GM20000 (cell line): ENCODE measurements around the gene ADGRA1.

ENCODE experiments used
- DNase-seq: peaks from one replicate; pipeline ENCODE4 v3.0.0; 2012; ENCODE audit warnings: low spot score
- TF ChIP-seq, protein P1 (sequence below): IDR thresholded peaks from 2 replicates; pipeline ENCODE4 v1.5.1; 2012; ENCODE audit warnings: mild to moderate bottlenecking, control low read depth; ENCODE audit errors: extremely low read depth, missing control alignments

Gene ADGRA1

DNA sequence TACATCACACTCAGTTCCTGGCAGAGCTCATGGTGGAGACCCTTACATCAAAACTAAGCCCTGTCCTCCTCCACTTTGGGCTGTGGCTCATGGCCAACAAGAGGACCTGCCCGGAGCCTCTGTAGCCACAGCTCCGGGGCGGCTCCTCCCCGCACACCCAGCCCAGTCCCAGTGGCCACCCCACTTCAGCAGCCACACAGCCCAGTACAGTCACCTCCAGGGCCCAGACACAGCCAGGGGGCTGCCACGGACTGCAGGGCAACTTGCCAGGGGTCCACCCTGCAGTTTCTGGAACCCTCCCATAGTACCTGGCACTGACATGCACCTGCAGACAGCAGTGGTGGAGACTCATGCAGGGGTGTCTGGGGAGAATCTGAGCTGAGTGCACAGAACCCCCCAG lies 11.8 kb downstream of the ADGRA1 start:
- TF ChIP-seq, protein P1, sequence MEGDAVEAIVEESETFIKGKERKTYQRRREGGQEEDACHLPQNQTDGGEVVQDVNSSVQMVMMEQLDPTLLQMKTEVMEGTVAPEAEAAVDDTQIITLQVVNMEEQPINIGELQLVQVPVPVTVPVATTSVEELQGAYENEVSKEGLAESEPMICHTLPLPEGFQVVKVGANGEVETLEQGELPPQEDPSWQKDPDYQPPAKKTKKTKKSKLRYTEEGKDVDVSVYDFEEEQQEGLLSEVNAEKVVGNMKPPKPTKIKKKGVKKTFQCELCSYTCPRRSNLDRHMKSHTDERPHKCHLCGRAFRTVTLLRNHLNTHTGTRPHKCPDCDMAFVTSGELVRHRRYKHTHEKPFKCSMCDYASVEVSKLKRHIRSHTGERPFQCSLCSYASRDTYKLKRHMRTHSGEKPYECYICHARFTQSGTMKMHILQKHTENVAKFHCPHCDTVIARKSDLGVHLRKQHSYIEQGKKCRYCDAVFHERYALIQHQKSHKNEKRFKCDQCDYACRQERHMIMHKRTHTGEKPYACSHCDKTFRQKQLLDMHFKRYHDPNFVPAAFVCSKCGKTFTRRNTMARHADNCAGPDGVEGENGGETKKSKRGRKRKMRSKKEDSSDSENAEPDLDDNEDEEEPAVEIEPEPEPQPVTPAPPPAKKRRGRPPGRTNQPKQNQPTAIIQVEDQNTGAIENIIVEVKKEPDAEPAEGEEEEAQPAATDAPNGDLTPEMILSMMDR, result no peak
- no peak for DNase-seq

GRCh38 chr10:133100186-133100585 lies 12.5 kb downstream of the ADGRA1 start:
- no peak for DNase-seq
- TF ChIP-seq, protein P1, result no peak

GRCh38 chr10:133100706-133101415 lies 13.1 kb downstream of the ADGRA1 start:
- no peak for DNase-seq
- TF ChIP-seq, protein P1, result no peak

DNA sequence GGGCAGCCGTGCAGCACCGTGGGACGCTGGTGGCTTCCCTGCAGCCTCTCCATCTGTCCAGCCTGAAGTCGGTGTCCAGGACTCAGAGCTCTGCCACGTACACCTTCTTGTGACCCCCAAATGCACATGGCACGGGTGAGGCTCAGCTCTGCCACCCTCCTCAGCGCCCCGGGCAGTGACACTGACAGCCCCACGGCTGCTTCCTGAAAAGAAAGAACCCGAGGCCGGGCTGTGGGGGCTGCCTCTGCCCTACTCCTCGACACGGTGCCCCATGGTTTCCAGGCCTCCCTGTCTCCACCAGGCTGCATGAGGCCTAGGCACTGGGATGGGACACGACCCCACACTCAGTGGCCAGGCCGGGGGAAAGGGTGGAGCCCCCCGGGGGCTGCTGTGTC lies 13.7 kb downstream of the ADGRA1 start:
- no peak for DNase-seq
- TF ChIP-seq, protein P1, result no peak

GRCh38 chr10:133102415-133103095 lies 14.8 kb downstream of the ADGRA1 start:
- TF ChIP-seq, protein P1, result no peak
- DNase-seq, result no peak

- TF ChIP-seq, protein P1, result no peak
- no peak for DNase-seq
These were observed 15.7 kb downstream of the ADGRA1 start for GRCh38 chr10:133103311-133103910.

- TF ChIP-seq, protein P1, result no peak
- DNase-seq, result no peak
These were observed 16.6 kb downstream of the ADGRA1 start for GRCh38 chr10:133104068-133104962.
